ELF-1 (cell line): ENCODE measurements around the gene PDGFC.

ENCODE experiments used
- DNase-seq: peaks from one replicate; pipeline ENCODE4 v3.0.0-alpha.2; 2016; ENCODE audit warnings: low read depth, low spot score

Gene PDGFC

DNA sequence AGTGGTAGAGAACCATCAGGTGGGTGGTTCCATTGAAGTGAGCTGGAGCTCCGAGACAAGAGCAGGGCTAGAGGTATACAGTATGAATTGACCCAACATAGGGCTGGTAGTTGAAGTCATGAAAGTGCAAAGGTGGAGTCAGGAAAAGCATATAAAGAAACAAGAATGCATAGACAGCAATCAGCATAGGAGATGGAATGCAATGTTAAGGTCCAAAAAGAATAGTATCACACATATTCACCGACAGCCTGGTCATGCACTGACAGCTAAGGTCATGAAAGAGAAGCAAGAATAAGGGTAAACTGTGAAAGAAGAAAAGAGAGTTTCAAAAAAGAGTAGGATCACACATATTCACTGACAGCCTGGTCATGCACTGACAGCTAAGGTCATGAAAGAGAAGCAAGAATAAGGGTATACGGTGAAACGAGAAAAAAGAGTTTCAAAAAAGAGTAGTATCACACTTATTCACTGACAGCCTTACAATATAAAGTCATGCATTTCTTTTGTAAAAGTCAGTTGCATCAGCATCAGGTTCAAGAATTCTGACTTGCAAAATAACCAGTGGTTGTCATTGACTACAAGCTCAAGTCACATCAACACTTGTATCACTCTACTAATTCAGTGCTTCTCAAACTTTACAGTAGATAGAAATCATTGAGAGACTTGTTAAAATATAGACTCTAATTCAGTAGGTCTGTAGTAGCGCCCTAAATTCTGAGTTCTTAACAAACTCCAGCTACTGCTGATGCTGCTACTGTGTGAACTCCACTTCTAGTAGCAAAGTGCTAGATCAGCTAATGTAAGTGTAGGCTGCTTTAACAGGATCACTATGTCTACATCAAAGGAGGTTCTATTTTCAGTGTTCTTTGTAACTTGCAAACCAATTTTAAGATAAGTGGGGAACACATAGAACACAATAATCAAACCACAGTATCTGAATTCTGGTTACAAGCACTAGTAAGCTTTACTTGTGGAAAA, 221.9 kb downstream of the PDGFC start:
- no peak for DNase-seq

DNA sequence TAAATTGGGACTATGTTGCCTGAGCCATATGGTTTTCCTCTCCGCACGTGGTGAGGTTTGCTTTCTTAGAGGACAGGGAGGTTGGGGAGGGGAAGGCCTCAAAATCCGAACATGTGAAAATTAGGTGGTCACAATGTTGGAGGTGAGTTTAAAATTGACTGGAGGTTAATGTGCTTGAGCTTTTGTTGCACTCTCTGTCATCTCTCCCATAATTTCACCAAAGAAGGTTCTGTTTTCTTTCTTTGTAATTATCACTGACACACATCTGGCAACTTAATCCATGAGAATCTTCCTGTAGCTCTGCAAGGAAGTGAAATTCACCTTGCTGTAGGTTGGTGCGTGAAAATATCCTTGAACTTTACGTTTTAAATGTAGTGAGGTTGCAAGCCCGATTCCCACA, 225.5 kb downstream of the PDGFC start:
- DNase-seq = no peak

- no peak for DNase-seq
Measured at GRCh38 chr4:156738766-156739165, 232.8 kb downstream of the PDGFC start.

DNA sequence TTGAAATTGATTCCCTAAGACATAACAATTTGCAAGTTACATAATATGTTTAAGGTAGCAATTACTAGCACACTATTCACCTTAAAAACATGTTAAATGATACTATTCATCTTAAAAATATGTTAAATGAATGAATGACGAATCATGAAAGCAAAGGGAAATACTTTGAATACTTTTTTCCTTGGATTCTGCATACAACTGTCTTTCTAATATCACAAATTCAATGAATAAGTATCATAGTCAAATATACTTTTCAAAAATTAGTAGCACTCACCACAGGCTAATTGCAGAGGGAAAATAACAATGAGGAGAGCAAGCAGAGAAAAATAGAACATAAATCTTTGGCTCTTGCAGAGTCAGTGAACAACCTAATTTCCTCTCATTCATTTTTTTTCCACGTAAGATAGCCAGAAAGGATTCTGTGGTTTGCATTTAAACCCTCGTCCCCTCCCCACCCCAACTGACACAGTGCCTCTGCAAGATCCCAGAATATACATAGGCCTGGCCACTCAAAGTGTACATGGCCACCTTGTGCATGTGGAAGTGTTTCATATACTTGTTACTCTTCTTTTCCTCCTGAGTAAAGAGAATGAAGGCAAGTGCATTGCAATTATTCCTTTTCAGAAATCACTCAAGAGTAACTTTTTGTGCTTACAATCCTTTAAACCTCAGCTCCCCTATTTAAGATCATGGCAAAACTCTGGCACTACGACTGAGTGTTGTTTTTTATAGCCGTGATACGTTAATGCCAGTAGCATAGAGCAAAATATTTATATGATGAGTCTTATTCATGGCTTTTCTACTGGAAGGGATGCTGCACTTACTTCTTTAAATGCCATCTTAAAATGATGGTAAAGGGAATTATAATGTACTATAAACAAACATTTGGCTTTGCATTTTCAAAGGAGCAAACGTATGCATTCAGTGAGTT, 236.4 kb downstream of the PDGFC start:
- DNase-seq = no peak

DNA sequence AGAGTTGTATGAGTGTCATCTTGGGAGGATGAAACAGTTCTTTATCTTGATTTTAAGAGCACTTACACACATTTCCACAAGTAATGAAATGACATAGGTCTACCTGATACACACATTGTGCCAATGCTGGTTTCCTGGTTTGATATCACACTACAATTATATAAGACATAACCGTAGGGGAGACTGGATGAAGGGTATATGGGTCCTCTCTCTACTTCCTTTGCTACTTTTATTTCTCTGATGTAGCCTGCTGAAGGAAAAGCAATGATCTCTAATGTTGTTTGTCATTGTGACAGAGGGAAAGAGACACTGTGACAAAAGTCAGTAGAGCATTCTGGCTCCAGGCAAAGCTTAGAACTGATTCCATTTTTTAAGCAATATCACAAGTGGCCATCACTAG, 238.0 kb downstream of the PDGFC start:
- DNase-seq = no peak

DNA sequence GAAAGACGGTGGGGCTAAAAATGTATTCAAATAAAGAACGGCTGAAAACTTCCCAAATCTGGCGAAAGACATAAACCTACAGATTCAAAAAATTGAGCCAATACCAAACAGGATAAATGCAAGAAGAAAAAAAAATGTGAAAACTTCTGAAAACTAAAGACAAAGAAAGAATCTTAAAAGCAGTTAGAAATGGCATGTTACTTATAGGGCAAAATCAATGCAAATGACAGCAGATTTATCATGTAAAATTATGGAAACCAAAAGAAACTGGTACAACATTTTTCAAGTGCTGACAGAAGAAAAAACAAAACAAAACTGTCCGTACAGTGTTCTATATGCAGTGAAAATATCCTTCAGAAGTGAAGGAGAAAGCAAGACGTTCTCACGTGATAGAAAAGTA, 239.0 kb downstream of the PDGFC start:
- DNase-seq = no peak

- no peak for DNase-seq
Measured at GRCh38 chr4:156729416-156729815, 242.2 kb downstream of the PDGFC start.

GRCh38 chr4:156725257-156725656, 246.3 kb downstream of the PDGFC start:
- no peak for DNase-seq

DNA sequence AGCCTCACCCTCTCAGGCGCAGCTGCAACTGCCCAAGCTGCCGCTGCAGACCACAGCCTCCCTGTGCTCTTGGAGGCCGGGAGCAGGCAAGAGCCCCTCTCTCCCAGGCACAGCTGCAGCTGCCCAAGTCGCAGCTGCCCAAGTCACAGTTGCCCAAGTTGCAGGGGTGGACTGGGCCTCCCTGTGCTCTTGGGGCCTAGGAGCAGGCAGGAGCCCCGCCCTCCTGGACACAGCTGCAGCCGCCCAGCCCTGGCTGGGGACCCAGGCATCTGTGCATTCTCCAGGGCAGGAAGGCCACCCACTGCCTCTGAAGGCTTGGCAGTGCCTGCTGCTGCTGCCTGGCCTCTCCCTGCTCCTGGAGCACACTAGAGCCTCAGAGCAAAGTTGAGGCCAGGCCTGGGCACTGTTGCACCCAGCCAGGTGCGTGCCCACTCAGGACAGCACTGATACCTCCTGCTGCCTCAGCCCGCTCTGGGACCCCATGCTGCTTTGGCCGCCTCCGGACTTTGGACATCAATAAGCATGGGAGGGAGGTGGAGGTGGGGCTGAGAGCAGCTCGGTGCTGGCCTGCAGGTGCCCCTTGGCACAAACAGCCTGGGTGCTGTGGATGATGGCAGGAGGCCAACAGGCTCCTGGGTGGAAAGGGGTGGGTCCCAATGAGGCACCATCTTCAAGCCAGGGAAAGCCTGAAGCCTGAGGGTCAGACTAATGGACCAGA, 247.5 kb downstream of the PDGFC start:
- no peak for DNase-seq

DNA sequence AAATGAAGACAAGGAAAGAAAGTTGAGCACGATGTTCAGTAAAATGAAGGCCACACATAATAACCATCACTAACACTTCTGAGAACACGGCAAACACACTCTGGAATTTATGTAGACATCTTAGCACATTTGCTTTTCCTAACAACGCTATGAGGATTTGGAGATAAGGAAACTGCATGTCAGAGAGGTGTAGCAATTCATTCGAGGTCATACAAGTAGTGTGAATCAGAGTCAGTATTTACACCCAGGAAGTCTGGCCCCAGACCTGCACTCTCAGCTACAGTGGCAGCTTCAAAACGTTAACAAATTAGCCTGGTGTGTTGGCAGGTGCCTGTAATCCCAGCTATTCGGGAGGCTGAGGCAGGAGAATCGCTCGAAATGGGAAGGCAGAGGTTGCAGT, 253.4 kb downstream of the PDGFC start:
- DNase-seq = no peak

DNA sequence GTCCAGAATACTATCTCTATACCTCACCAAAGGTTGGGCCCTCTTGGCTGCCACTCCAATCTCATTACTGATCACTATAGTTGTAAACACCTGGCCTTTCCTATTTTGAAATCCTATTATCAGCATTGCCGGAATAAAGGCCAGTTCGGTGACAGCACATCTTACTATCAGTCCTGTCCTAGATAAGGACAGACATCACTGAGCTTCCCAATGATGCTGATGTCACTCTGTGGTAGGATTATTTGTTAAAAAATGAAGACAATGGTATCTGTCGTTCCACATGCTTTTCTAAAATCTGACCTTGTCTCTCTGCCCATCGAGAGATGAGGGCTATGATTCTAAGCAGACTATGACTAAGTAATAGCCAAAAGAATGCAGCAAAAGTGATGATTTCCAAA, 260.4 kb downstream of the PDGFC start:
- no peak for DNase-seq
